ENCODE measurements around the gene C1QL2. TPM values are rescaled to one million over a fixed set of nuclear protein-coding genes. Genes with fewer than 3 reads are reported as not detected.

C1QL2 gene
- total and polyA plus RNA-seq, 2 experiments from 2014 or later: 4.9 to 12.9 TPM

DNA sequence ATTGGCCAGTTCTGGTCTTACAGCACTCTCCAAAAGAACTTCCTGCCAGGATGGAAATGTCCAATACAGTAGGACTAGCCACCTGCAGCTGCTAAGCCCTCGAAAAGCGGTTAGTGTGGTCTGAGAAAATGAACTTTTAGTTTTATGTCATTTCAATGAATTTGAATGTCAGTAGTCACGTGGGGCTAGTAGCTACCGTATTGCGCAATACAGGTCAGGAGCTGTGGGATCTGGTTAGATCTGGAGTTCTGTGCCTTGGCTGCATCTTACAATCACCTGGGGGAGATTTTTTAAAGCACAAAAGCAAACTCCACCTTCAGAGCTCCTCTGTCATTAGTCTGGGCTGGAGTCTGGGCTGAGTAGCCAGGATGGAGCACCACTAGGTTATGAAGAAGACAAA lies 35.9 kb downstream of the C1QL2 start:
- Histone ChIP-seq H3K27ac (no peak overlapping the region), H3K4me2 (no peak overlapping the region), H3K27me3 (peaks cover 4% of the 10 kb centered on the region), H3K79me2 (no peaks in the 10 kb centered on the region), H3K4me3 (no peak overlapping the region), H3K9me3 (ENCODE audit: low read depth) (no peaks in the 10 kb centered on the region), H2AFZ (no peak overlapping the region), H3K36me3 (replicated peaks; ENCODE audit: insufficient read depth, low read depth) (no peaks in the 10 kb centered on the region), H3K4me1 (ENCODE audit: insufficient read depth) (no peaks in the 10 kb centered on the region), H3K9me2 (replicated peaks; ENCODE audit: insufficient read depth) (no peaks in the 10 kb centered on the region), H4K20me1 (ENCODE audit: insufficient read depth, poor library complexity, severe bottlenecking) (no peaks in the 10 kb centered on the region)
- 92% methylated on average over 5 of the region's 5 CpGs for WGBS (ENCODE audit: low lambda C conversion rate, missing lambda C conversion rate)
- DNase-seq (ENCODE audit: low spot score): no peak
- no peak for TF ChIP-seq EZH2 (IDR thresholded peaks at IDR 0.05; ENCODE audit: borderline replicate concordance)
- no peak for TF ChIP-seq EZH2phosphoT487 (IDR thresholded peaks at IDR 0.05; ENCODE audit: low read depth, severe bottlenecking, unreplicated experiment)
- TF ChIP-seq CTCF (IDR thresholded peaks at IDR 0.05; ENCODE audit: poor library complexity): no peak

DNA sequence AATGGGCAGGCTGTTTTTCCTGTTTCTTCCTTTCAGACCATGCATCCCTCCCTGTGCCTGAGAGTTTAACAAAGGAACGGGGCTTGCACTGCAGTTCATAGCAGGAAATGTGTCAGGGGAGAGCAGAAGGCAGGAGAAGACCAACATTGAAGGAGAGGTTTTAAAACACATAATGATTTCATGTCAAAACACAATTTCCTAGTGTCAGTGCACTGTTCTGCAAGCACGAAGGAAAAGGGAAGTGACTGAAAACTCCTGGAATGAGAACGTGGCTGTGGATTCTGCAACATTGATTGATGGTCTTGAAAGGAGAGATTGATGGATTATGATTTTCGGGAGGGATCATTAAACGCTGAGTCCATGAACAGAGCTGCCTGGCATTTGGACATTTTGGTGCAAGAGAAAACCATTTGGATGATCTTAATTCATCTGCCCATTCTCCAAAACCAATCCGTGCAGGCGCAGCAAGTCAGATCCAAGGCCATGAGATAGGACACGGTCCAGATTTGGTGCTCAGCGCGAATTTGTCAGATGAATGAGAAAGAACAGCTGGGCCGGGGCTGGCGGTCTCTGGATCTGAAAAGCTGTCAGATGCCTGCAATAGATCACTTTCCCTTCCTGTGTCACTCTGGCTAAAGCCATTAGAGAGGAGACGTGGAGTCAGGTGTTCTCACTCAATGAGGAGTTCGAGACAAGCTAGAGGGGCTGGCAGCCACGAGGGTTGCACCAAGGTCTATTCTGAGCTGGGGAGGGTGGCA lies 38.4 kb downstream of the C1QL2 start:
- H3K79me2 ChIP-seq: no peaks in the 10 kb centered on the region
- H3K36me3 ChIP-seq (replicated peaks; ENCODE audit: insufficient read depth, low read depth): no peaks in the 10 kb centered on the region
- no peak overlapping the region for H3K4me2 ChIP-seq
- no peaks in the 10 kb centered on the region for H3K4me1 ChIP-seq (ENCODE audit: insufficient read depth)
- no peaks in the 10 kb centered on the region for H4K20me1 ChIP-seq (ENCODE audit: insufficient read depth, poor library complexity, severe bottlenecking)
- no peaks in the 10 kb centered on the region for H3K9me3 ChIP-seq (ENCODE audit: low read depth)
- no peaks in the 10 kb centered on the region for H3K9me2 ChIP-seq (replicated peaks; ENCODE audit: insufficient read depth)
- H3K4me3 ChIP-seq: no peak overlapping the region
- 65% methylated on average over 15 of the region's 15 CpGs for WGBS (ENCODE audit: low lambda C conversion rate, missing lambda C conversion rate)
- H2AFZ ChIP-seq: no peak overlapping the region
- H3K27ac ChIP-seq: no peak overlapping the region
- DNase-seq (ENCODE audit: low spot score): no peak
- TF ChIP-seq EZH2 (IDR thresholded peaks at IDR 0.05; ENCODE audit: borderline replicate concordance): no peak
- TF ChIP-seq EZH2phosphoT487 (IDR thresholded peaks at IDR 0.05; ENCODE audit: low read depth, severe bottlenecking, unreplicated experiment): no peak
- TF ChIP-seq CTCF (IDR thresholded peaks at IDR 0.05; ENCODE audit: poor library complexity): no peak
- peaks cover 4% of the 10 kb centered on the region for H3K27me3 ChIP-seq

DNA sequence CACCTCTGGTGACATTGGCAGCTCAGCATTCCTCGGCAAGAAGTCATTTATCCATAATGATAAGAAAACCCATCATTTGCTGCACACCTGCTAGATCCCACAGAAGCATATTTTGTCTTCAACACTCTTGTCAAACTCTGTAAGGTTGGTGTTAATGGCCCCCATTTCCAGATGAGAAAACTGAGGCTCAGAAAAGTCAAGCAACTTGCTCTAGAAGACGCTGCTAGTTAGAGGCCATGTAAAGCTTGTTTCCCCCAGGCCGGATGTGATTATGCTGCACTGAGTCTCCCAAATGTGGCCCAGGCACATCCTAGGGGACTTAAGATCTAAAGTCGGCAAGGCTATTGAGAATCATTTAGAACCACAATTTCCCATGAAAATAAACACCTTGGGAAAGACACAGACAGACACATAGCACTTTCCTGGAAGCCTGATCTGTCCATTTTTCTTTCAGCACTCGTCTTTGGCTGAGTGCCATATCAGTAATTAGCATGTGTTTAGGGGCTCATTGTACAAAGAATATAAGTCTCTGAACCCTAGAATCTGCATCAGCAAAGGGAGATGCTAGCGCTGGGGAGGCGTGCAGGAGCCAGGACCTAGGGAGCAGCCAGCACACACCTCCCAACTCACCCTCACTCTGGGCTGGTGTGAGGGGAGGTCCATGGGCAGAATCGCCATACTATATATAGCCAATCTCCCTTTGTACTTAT lies 39.3 kb downstream of the C1QL2 start:
- H2AFZ ChIP-seq: no peak overlapping the region
- no peak for TF ChIP-seq EZH2phosphoT487 (IDR thresholded peaks at IDR 0.05; ENCODE audit: low read depth, severe bottlenecking, unreplicated experiment)
- TF ChIP-seq EZH2 (IDR thresholded peaks at IDR 0.05; ENCODE audit: borderline replicate concordance): no peak
- no peak for TF ChIP-seq CTCF (IDR thresholded peaks at IDR 0.05; ENCODE audit: poor library complexity)
- H3K4me2 ChIP-seq: no peak overlapping the region
- H3K4me1 ChIP-seq (ENCODE audit: insufficient read depth): no peaks in the 10 kb centered on the region
- no peak overlapping the region for H3K27ac ChIP-seq
- peaks cover 4% of the 10 kb centered on the region for H3K27me3 ChIP-seq
- no peaks in the 10 kb centered on the region for H3K9me2 ChIP-seq (replicated peaks; ENCODE audit: insufficient read depth)
- H3K9me3 ChIP-seq (ENCODE audit: low read depth): no peaks in the 10 kb centered on the region
- no peaks in the 10 kb centered on the region for H3K36me3 ChIP-seq (replicated peaks; ENCODE audit: insufficient read depth, low read depth)
- no peaks in the 10 kb centered on the region for H4K20me1 ChIP-seq (ENCODE audit: insufficient read depth, poor library complexity, severe bottlenecking)
- no peaks in the 10 kb centered on the region for H3K79me2 ChIP-seq
- 77% methylated on average over 8 of the region's 8 CpGs for WGBS (ENCODE audit: low lambda C conversion rate, missing lambda C conversion rate)
- DNase-seq (ENCODE audit: low spot score): no peak
- no peak overlapping the region for H3K4me3 ChIP-seq
